ENCODE measurements around the gene FGD3. TPM values are rescaled to one million over a fixed set of nuclear protein-coding genes. Genes with fewer than 3 reads are reported as not detected.

FGD3 gene
- total RNA-seq, 2 donors from 2014 or later = 6.2 to 11.0 TPM

DNA sequence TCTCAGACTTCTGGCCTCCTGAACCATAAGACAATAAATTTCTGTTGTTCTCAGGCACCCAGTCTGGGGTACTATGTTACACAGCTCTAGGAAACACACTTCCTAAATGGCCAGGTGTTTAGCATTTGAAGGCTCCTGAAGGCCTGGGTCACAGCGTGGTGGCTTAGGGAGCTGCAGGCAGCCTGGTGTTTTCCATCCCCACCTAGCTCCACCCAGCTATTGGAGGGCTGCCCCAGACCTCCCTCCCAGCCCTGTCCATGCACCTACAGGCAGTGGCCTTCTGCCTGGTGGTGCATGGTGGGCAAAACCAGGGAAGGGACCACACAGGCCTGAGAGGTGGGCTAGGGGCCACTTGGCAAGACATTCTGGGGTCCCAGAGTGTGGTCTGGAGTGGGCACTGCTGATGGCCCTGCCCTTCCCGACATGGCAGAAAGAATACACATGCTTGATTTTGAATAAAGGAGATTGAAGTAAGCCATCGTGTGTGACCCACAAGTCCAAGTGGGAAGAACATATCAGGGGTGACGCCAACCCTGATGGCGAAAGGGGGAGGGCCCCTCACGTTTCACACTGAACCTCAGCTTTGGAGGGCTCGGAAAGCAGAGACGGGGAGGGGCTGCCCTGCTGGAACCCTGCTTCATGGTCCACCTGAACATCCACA lies 109.8 kb downstream of the FGD3 start:
- TF ChIP-seq POLR2A (IDR thresholded peaks at IDR 0.05) = no peak
- no peak for TF ChIP-seq POLR2AphosphoS5 (IDR thresholded peaks at IDR 0.05)
- no peak for TF ChIP-seq CTCF (IDR thresholded peaks at IDR 0.05)
- Histone ChIP-seq H3K4me3 (no peak overlapping the region), H3K27me3 (replicated peaks; ENCODE audit: insufficient read depth) (no peaks in the 10 kb centered on the region), H3K36me3 (no peaks in the 10 kb centered on the region), H3K4me1 (replicated peaks) (no peaks in the 10 kb centered on the region), H3K9me3 (no peaks in the 10 kb centered on the region), H3K27ac (no peak overlapping the region)
- DNase-seq (ENCODE audit: low spot score) = no peak
- intact Hi-C loops (cut with DNase I) = no loop called here
- 88% methylated on average over 8 of the region's 8 CpGs for WGBS

GRCh38 chr9:93057703-93058354 lies 110.5 kb downstream of the FGD3 start:
- no peaks in the 10 kb centered on the region for H3K27me3 ChIP-seq (replicated peaks; ENCODE audit: insufficient read depth)
- H3K36me3 ChIP-seq = no peaks in the 10 kb centered on the region
- no peak for DNase-seq (ENCODE audit: low spot score)
- H3K27ac ChIP-seq = no peak overlapping the region
- 57% methylated on average over 14 of the region's 14 CpGs for WGBS
- H3K9me3 ChIP-seq = no peaks in the 10 kb centered on the region
- H3K4me3 ChIP-seq = no peak overlapping the region
- TF ChIP-seq CTCF (IDR thresholded peaks at IDR 0.05) (no peak), POLR2AphosphoS5 (IDR thresholded peaks at IDR 0.05) (no peak), POLR2A (IDR thresholded peaks at IDR 0.05) (no peak)
- no peaks in the 10 kb centered on the region for H3K4me1 ChIP-seq (replicated peaks)
- intact Hi-C loops (cut with DNase I) = no loop called here

DNA sequence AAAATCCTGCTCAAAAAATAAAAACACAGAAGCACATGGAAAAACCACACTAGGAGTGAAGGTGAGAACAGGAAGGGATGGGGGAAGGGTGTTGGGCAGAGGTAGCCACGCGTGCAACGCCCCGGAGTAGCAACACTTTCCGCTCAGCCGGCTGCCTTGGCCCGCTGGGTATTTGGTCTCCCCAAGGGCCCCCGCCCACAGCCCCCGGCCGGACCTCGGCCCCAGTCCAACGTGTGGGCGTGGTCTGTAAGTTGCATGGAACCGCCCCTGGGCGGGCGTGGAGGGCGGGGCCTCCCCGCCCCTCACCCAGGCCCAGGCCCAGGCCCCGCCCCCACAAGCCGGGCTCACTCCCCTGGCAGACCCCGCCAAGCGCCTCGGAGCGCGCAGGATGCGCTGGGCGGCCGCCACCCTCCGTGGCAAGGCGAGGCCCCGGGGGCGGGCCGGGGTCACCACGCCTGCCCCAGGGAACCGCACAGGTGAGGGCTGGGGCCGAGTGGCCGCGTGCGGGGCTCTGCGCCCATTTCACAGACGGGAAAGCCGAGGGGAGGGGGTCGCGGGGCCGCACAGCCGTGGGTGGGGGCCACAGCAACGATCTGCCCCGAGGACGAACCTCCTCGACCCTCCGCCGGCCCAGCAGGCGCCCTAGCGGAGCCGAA lies 111.2 kb downstream of the FGD3 start, which contains the start of gene SUSD3:
Gene SUSD3, plus strand, starts transcription at position 347 of the 656 bp plus-strand sequence. Its CDS starts 42 bp downstream, at position 389.
- Histone ChIP-seq H3K27ac (no peak within 1 kb of the TSS), H3K36me3 (no peaks in the 10 kb centered on the region), H3K9me3 (no peaks in the 10 kb centered on the region), H3K4me1 (replicated peaks) (no peaks in the 10 kb centered on the region), H3K4me3 (peak within 1 kb of the TSS; percentile 33 to 39), H3K27me3 (replicated peaks; ENCODE audit: insufficient read depth) (no peaks in the 10 kb centered on the region)
- 3% methylated on average over 54 of the region's 55 CpGs for WGBS
- intact Hi-C loops (cut with DNase I) = no loop called here
- no peak for TF ChIP-seq CTCF (IDR thresholded peaks at IDR 0.05)
- no peak for TF ChIP-seq POLR2AphosphoS5 (IDR thresholded peaks at IDR 0.05)
- no peak for TF ChIP-seq POLR2A (IDR thresholded peaks at IDR 0.05)
- DNase-seq (ENCODE audit: low spot score) = peak; percentile 18

GRCh38 chr9:93059011-93059714 lies 111.8 kb downstream of the FGD3 start:
- H3K4me1 ChIP-seq (replicated peaks) = no peaks in the 10 kb centered on the region
- no peaks in the 10 kb centered on the region for H3K36me3 ChIP-seq
- peak overlapping the region; percentile 33 to 39 for H3K4me3 ChIP-seq
- no peak overlapping the region for H3K27ac ChIP-seq
- no peak for DNase-seq (ENCODE audit: low spot score)
- no peaks in the 10 kb centered on the region for H3K9me3 ChIP-seq
- H3K27me3 ChIP-seq (replicated peaks; ENCODE audit: insufficient read depth) = no peaks in the 10 kb centered on the region
- TF ChIP-seq POLR2A (IDR thresholded peaks at IDR 0.05) (no peak), POLR2AphosphoS5 (IDR thresholded peaks at IDR 0.05) (no peak), CTCF (IDR thresholded peaks at IDR 0.05) (no peak)
- 68% methylated on average over 23 of the region's 53 CpGs for WGBS
- intact Hi-C loops (cut with DNase I) = no loop called here
